ENCODE results near the gene EIPR1.
"Not testable (repeated sequence)": the region's sequence is repeated elsewhere in the genome, so short reads cannot be mapped to it uniquely, and the experiment has no call there.

Gene EIPR1

DNA sequence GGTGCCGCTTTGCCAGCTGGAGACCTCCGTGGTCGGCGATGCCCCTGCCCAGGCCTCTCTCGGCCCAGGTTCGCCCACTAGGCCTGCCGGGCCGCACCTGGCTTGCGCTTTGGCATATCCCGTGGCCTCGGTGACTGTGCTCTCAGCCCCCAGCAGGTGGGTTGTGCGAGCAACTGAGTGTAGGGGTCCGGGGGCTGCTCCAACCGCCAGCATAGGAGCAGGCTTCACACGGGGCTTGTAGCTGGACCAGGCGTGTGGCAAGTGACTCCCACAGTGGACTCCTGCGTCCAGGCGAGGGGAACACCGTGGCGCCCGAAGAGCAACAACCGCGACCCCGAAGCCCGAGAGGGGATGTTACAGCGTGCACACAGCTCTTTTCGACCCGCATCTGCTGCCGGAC is 11.6 kb upstream of the EIPR1 start:
- DNase-seq (no peak), ATAC-seq (replicated peaks) (no peak)
- H3K27me3 Mint-ChIP-seq: no peaks in the 10 kb centered on the region
- no peak overlapping the region for H3K4me3 Mint-ChIP-seq
- H3K9me3 Mint-ChIP-seq: peaks cover 3% of the 10 kb centered on the region in 2 donors
- H3K36me3 Mint-ChIP-seq: peaks cover 37 to 63% of the 10 kb centered on the region in 2 donors
- no peak overlapping the region for H3K27ac Mint-ChIP-seq
- H3K4me1 Mint-ChIP-seq: peaks cover 13 to 14% of the 10 kb centered on the region in 2 donors

DNA sequence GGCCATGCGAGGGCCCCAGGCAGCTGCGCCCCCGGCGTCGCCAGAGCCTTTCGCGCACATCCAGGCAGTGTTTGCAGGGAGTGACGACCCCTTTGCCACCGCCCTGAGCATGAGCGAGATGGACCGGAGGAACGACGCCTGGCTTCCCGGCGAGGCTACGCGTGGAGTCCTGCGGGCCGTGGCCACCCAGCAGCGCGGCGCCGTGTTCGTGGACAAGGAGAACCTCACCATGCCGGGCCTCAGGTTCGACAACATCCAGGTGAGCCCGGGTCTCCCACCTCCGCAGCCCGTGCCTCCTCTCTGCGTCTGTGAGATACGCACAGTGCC is 10.8 kb upstream of the EIPR1 start:
- H3K4me1 Mint-ChIP-seq: peaks cover 13 to 14% of the 10 kb centered on the region in 2 donors
- peaks cover 31 to 55% of the 10 kb centered on the region in 2 donors for H3K36me3 Mint-ChIP-seq
- H3K4me3 Mint-ChIP-seq: no peak overlapping the region

DNA sequence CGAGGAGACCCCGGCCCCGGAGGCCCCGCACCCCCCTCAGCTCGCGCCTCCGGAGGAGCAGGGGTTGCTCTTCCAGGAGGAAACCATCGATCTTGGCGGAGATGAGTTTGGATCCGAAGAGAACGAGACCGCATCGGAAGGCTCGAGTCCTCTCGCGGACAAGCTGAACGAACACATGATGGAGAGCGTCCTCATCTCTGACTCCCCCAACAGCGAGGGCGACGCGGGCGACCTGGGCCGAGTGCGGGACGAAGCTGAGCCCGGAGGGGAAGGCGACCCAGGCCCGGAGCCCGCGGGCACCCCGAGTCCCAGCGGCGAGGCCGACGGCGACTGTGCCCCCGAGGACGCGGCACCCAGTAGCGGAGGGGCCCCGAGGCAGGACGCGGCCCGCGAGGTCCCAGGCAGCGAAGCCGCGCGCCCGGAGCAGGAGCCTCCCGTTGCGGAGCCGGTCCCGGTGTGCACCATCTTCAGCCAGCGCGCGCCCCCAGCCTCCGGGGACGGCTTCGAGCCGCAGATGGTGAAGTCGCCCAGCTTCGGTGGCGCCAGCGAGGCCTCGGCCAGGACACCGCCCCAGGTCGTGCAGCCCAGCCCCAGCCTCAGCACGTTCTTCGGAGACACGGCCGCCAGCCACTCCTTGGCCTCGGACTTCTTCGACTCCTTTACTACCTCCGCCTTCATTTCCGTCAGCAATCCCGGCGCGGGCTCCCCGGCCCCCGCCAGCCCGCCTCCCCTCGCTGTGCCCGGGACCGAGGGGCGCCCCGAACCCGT is 10.2 kb upstream of the EIPR1 start:
- Mint-ChIP-seq H3K9me3 (peaks cover 3% of the 10 kb centered on the region in 2 donors), H3K4me1 (peaks cover 11 to 13% of the 10 kb centered on the region in 2 donors), H3K27ac (no peak overlapping the region), H3K4me3 (no peak overlapping the region), H3K36me3 (peaks cover 27 to 50% of the 10 kb centered on the region in 2 donors), H3K27me3 (no peaks in the 10 kb centered on the region)
- no peak for ATAC-seq (replicated peaks)
- DNase-seq: no peak

More for the DNA sequence above, 10.8 kb upstream of the EIPR1 start:
- H3K27ac Mint-ChIP-seq: no peak overlapping the region
- H3K27me3 Mint-ChIP-seq: no peaks in the 10 kb centered on the region
- DNase-seq (no peak), ATAC-seq (replicated peaks) (no peak)
- H3K9me3 Mint-ChIP-seq: peaks cover 3% of the 10 kb centered on the region in 2 donors

DNA sequence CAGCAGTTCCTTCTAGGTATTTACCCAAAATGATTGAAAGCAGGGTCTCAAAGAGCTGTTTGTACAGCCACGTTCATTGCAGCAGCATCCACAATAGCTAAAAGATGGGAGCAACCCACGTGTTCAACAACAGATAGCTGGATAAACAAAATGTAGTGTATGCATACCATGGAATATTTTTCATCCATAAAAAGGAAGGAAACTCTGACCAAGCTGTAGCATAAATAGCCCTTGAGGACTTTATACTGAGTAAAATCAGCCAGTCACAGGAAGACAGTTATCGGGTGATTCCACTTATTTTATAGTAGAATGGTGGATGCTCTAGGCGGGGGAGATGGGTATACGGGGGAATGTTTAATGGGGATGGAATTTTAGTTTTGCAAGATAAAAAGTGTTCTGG is 9.4 kb upstream of the EIPR1 start:
- Mint-ChIP-seq H3K4me1 (peaks cover 11% of the 10 kb centered on the region in 2 donors), H3K27me3 (no peaks in the 10 kb centered on the region), H3K27ac (no peak overlapping the region), H3K9me3 (peaks cover 3% of the 10 kb centered on the region in 2 donors), H3K4me3 (no peak overlapping the region), H3K36me3 (peaks cover 29 to 45% of the 10 kb centered on the region in 2 donors)
- ATAC-seq (replicated peaks) (no peak), DNase-seq (no peak)

DNA sequence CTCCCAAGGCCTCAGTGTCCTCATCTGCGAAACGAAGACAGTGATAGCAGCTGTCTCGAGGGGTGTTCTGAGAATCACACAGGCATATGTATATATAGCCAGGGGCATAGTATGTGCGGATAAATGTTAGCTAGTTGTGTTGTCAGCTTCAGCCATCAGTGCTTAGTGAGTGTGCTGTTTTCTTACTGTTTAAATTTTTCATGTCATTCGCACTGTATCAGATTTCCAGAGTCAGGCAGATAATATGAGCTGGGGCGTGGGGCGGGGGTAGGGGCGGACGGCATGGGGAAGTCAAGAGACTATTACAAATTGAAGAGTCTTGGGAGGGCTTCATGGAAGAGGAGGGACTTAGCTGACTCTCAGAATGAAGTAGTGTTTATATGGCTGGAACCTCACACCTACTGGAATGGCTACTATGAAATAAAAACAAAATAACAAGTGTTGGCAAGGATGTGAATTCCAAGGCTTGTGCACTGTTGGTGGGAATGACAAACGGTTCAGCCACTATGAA is 8.9 kb upstream of the EIPR1 start:
- Mint-ChIP-seq H3K4me1 (peaks cover 9 to 10% of the 10 kb centered on the region in 2 donors), H3K9me3 (peaks cover 3% of the 10 kb centered on the region in 2 donors), H3K4me3 (no peak overlapping the region), H3K27ac (no peak overlapping the region), H3K27me3 (no peaks in the 10 kb centered on the region), H3K36me3 (peaks cover 28 to 43% of the 10 kb centered on the region in 2 donors)
- ATAC-seq (replicated peaks) (no peak), DNase-seq (no peak)

DNA sequence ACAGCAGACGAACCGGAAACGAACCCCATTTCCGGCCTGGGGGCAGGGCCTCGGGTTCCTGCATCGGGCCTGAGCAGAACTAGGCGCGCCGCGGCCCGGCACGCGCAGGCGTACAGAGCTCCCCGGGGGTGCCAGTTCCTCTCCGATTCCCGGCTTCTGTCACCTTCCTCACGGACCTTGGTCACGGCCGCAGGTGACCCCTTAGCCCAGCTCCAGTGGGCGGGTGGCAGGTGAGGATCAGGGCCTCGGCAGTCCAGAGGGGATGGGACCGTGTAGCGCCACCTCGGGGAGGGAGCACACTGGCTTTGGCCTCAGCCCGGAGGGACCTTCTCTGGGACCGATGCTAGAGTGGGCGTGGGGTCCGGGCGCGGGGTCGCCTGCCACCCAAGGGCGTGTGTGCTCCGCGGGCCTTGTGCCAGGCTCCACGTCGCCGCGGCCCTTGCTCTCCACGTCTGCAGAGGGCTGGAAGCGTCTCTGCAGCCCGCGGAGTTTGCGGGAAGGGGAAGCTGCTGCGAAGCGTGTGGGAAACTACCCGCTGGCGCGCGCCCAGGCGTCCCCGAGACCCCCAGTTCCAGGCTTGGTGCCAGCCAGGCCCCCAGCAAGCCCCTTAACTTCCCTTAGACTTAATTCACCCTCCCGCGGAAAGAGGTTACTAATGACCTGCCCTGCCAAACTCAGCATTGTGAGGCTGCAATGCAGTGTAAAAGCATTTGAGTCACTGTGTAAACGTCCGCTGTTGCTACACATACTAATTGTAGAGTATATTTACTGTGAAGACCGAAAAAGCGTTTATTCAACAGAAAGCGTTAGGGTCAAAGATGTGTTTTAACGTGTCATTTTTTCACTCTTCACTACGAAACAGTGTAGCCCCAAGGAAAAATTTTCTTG is 2.3 kb upstream of the EIPR1 start, which contains the start of gene TRAPPC12:
Gene TRAPPC12 (plus strand): TSS at position 48 of the 888 bp plus-strand sequence. CDS start 7,930 bp downstream, outside the sequence.
- ATAC-seq (replicated peaks): peak; percentile 81 to 85
- Mint-ChIP-seq H3K4me1 (peaks cover 18 to 43% of the 10 kb centered on the region in 2 donors), H3K36me3 (peaks cover 9 to 21% of the 10 kb centered on the region in 2 donors), H3K9me3 (no peaks in the 10 kb centered on the region), H3K27ac (peak within 1 kb of the TSS; percentile 99), H3K4me3 (peak within 1 kb of the TSS; percentile 97 to 99), H3K27me3 (no peaks in the 10 kb centered on the region)
- peak; percentile 93 for DNase-seq

DNA sequence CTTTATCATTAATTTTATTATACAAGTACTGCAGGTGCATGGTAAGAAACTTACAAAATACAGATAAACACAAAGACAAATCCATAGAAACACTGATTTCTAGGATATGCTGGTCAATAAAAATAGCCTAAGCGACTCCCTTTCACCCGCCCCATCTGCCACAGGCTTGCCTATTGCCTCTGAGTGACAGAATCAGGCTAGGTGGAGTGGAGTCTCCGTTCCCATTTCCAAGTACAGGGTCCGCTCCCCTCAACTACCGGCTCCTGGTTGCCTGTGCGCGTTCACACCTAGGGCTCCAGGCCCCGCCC is 1.7 kb upstream of the EIPR1 start:
- ATAC-seq (replicated peaks) (no peak), DNase-seq (no peak)
- H3K27me3 Mint-ChIP-seq: no peaks in the 10 kb centered on the region
- peaks cover 9 to 17% of the 10 kb centered on the region in 2 donors for H3K36me3 Mint-ChIP-seq
- peak overlapping the region; percentile 97 for H3K27ac Mint-ChIP-seq
- H3K4me1 Mint-ChIP-seq: peaks cover 18 to 43% of the 10 kb centered on the region in 2 donors
- peak overlapping the region; percentile 96 to 97 for H3K4me3 Mint-ChIP-seq
- H3K9me3 Mint-ChIP-seq: no peaks in the 10 kb centered on the region

DNA sequence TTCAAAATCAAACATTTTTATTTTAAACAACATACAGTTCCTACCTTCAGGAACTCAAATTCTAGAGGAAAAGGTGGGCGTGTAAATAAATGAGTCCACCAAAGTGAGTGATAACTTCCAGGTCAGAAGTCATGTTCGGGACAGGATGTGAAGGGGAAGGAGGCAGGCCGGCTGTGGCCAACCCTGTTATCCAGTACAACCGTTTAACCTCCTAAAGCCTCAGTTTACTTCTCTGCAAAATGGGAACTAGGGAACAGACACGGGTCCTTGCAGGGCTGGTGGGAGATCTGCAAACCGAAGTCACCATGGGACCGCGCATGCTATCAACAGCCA is 373 bp downstream of the EIPR1 start:
- H3K27ac Mint-ChIP-seq: peak overlapping the region; percentile 99
- H3K4me1 Mint-ChIP-seq: peaks cover 18 to 43% of the 10 kb centered on the region in 2 donors
- H3K9me3 Mint-ChIP-seq: no peaks in the 10 kb centered on the region
- DNase-seq (no peak), ATAC-seq (replicated peaks) (peak; percentile 44 to 46)
- H3K4me3 Mint-ChIP-seq: peak overlapping the region; percentile 97 to 99
- H3K27me3 Mint-ChIP-seq: no peaks in the 10 kb centered on the region
- peaks cover 5 to 15% of the 10 kb centered on the region in 2 donors for H3K36me3 Mint-ChIP-seq

DNA sequence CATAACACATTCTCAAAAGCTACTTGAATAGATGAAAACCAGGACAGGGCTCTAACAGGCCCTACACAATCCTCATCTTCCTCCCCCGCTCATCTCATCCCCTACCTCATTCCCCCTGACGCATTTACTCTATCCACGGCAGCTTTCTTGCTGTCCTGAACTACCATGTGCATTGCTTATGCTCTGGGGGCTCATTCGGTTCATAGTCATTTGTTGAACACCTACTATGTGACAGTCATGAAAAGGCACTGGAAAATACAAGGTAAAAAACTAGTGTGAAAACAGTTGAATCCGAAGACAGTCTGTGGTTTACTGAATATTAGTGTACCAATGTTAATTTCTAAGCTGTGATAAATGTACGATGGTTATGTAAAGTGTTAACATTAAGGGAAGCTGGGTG is 797 bp downstream of the EIPR1 start:
- H3K27me3 Mint-ChIP-seq: no peaks in the 10 kb centered on the region
- ATAC-seq (replicated peaks): no peak
- peak overlapping the region; percentile 99 for H3K27ac Mint-ChIP-seq
- H3K4me1 Mint-ChIP-seq: peaks cover 18 to 42% of the 10 kb centered on the region in 2 donors
- H3K36me3 Mint-ChIP-seq: peaks cover 4 to 15% of the 10 kb centered on the region in 2 donors
- H3K9me3 Mint-ChIP-seq: no peaks in the 10 kb centered on the region
- no peak for DNase-seq
- H3K4me3 Mint-ChIP-seq: peak overlapping the region; percentile 97 to 99

DNA sequence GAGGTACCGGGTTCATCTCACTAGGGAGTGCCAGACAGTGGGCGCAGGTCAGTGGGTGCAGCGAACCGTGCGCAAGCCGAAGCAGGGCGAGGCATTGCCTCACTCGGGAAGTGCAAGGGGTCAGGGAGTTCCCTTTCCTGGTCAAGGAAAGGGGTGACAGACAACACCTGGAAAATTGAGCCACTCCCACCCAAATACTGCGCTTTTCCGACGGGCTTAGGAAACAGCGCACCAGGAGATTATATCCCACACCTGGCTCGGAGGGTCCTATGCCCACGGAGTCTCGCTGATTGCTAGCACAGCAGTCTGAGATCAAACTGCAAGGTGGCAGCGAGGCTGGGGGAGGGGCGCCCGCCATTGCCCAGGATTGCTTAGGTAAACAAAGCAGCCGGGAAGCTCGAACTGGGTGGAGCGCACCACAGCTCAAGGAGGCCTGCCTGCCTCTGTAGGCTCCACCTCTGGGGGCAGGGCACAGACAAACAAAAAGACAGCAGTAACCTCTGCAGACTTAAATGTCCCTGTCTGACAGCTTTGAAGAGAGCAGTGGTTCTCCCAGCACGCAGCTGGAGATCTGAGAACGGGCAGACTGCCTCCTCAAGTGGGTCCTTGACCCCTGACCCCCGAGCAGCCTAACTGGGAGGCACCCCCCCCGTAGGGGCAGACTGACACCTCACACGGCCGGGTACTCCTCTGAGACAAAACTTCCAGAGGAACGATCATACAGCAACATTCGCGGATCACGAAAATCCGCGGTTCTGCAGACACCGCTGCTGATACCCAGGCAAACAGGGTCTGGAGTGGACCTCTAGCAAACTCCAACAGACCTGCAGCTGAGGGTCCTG is 8.1 kb downstream of the EIPR1 start:
- H3K9me3 Mint-ChIP-seq; H3K27me3 Mint-ChIP-seq; DNase-seq; H3K27ac Mint-ChIP-seq; ATAC-seq (replicated peaks); H3K4me3 Mint-ChIP-seq: not testable (repeated sequence)
- Mint-ChIP-seq H3K36me3 (peaks cover 10 to 27% of the 10 kb centered on the region in 2 donors), H3K4me1 (peaks cover 9 to 10% of the 10 kb centered on the region in 2 donors)

DNA sequence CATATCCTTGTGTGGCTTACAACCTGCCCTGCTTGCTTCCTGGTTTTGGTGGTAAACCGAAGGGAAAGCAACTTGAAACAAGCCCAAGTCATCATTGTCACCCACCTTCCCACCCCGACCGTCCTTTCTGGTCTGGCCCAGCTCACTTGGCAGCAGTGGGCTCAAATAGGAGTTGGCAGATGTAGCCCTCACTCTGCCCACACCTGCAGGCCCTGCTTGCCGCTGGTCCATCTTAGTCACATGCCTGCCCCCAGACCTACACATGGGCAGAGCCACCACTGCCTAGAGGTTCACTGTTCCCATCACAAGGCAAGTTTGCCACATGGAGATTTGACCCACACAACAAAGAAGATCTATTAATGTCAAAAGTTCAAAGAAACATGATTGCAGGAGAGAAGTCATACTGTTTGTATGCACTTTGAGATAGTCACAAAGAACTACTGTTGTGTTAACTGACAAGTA is 9.3 kb downstream of the EIPR1 start:
- Mint-ChIP-seq H3K9me3 (peaks cover 0 to 1% of the 10 kb centered on the region in 2 donors), H3K27me3 (no peaks in the 10 kb centered on the region), H3K36me3 (peaks cover 10 to 29% of the 10 kb centered on the region in 2 donors), H3K27ac (no peak overlapping the region), H3K4me3 (no peak overlapping the region), H3K4me1 (peaks cover 11 to 15% of the 10 kb centered on the region in 2 donors)
- ATAC-seq (replicated peaks): no peak
- DNase-seq: no peak

DNA sequence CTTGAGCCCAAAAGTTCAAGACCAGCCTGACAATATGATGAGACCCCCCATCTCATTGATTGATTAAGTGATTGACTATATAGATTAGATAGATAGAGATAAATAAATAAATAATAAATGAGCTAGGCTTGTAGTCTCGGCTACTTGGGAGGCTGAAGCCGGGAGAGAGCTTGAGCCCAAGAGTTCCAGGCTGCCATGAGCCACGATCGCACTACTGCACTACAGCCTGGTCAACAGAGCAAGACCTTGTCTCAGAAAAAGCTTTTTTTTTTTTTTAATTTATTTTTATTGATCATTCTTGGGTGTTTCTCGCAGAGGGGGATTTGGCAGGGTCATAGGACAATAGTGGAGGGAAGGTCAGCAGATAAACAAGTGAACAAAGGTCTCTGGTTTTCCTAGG is 12.4 kb downstream of the EIPR1 start:
- H3K4me1 Mint-ChIP-seq: peaks cover 35 to 43% of the 10 kb centered on the region in 2 donors
- H3K27me3 Mint-ChIP-seq: no peaks in the 10 kb centered on the region
- no peak for ATAC-seq (replicated peaks)
- H3K4me3 Mint-ChIP-seq: no peak overlapping the region
- H3K36me3 Mint-ChIP-seq: peaks cover 18 to 42% of the 10 kb centered on the region in 2 donors
- H3K27ac Mint-ChIP-seq: no peak overlapping the region
- H3K9me3 Mint-ChIP-seq: peaks cover 0 to 1% of the 10 kb centered on the region in 2 donors
- DNase-seq: no peak

DNA sequence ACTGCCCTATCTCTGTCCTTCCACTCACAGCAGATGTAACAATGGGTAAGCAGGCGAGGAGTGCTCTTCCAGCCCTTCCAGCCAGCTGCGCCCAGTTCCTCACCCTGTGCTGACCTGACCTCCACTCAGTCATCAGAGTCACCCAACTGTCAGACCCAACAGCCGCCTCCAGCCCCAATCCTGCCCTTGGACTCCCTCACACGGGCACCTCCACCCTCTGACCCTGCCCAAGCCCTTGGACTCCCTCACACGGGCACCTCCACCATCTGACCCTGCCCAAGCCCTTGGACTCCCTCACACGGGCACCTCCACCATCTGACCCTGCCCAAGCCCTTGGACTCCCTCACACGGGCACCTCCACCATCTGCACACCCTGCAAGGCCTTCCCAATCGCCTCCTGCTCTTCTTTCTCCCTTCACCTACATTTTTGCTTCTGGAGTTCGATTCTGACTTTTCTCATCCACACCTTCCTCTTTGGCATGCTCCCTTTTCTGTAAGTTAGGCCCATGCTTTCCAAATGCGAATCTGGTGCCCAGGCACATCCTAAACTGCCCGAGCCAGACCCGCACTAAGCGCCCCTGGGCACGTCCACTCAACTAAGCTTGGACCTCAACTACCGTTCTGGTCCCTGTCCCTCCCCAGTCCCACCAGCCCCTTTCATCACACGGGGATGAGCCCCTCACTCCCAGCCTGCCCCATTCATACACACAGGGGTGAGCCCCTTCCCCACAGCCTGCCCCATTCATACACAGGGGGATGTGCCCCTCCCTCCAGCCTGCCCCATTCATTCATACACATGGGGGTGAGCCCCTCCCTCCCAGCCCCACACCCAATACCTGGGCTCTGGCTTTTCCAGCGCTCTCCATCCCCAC is 15.9 kb downstream of the EIPR1 start:
- Mint-ChIP-seq H3K4me3 (no peak overlapping the region), H3K36me3 (peaks cover 12 to 39% of the 10 kb centered on the region in 2 donors), H3K9me3 (no peaks in the 10 kb centered on the region), H3K4me1 (peaks cover 40 to 58% of the 10 kb centered on the region in 2 donors), H3K27me3 (no peaks in the 10 kb centered on the region), H3K27ac (peak overlapping the region; percentile 27)
- DNase-seq (no peak), ATAC-seq (replicated peaks) (no peak)

All from stimulated activated naive B cell treated with anti-CD40 and anti-IgM and Interleukin-4, amounts not matched to agents 10 μg/mL and 1 μg/mL and 100 μg/mL, for 72 hours (primary cell).